HepG2 (cell line): ENCODE measurements around the gene FSCN2. TPM values are rescaled to one million over a fixed set of nuclear protein-coding genes. Genes with fewer than 3 reads are reported as not detected.

Experiments used
- CHD2 ChIP-seq: IDR thresholded peaks from 2 replicates; pipeline ENCODE4 v1.6.1; 2011; ENCODE audit warnings: low read depth, low read length, improper control_type of control experiment
- CTCF ChIP-seq: sonication (generic); formaldehyde crosslinking; IDR thresholded peaks from 2 replicates; pipeline ENCODE4 v1.5.0; 2020; ENCODE audit warnings: mild to moderate bottlenecking, missing genetic modification reagents, moderate library complexity
- NFE2L1 ChIP-seq: sonication (generic); formaldehyde crosslinking; IDR thresholded peaks from 2 replicates; pipeline ENCODE4 v1.4.0; 2020; ENCODE audit warnings: missing genetic modification reagents, mild to moderate bottlenecking, borderline replicate concordance
- PREB ChIP-seq: sonication (generic); formaldehyde crosslinking; IDR thresholded peaks from 2 replicates; pipeline ENCODE4 v1.4.0; 2020; ENCODE audit warnings: missing genetic modification reagents
- SMARCE1 ChIP-seq: fragments of 450-650 bp; IDR thresholded peaks from 2 replicates; pipeline ENCODE4 v1.6.1; 2017; ENCODE audit warnings: borderline replicate concordance
- ZFP36L2 ChIP-seq: sonication (generic); formaldehyde crosslinking; IDR thresholded peaks from 2 replicates; pipeline ENCODE4 v1.4.0; 2020; ENCODE audit warnings: missing genetic modification reagents
- ZFX ChIP-seq: sonication (generic); formaldehyde crosslinking; IDR thresholded peaks from 2 replicates; pipeline ENCODE4 v1.4.0; 2020; ENCODE audit warnings: mild to moderate bottlenecking, low read depth, missing genetic modification reagents, moderate library complexity
- ZNF160 ChIP-seq: sonication (generic); formaldehyde crosslinking; IDR thresholded peaks from 2 replicates; pipeline ENCODE4 v1.8.0; 2022; ENCODE audit warnings: mild to moderate bottlenecking, inconsistent platforms, missing genetic modification reagents
- ZNF282 ChIP-seq: fragments of 450-650 bp; IDR thresholded peaks from 2 replicates; pipeline ENCODE4 v1.6.1; 2018; ENCODE audit not compliant: partially characterized antibody
- ZNF543 ChIP-seq: sonication (generic); formaldehyde crosslinking; IDR thresholded peaks from 2 replicates; pipeline ENCODE4 v1.4.0; 2020; ENCODE audit warnings: mild to moderate bottlenecking, missing genetic modification reagents
- ZNF766 ChIP-seq: sonication (generic); formaldehyde crosslinking; IDR thresholded peaks from 2 replicates; pipeline ENCODE4 v1.5.0; 2020; ENCODE audit warnings: missing genetic modification reagents, borderline replicate concordance
- ZNF878 ChIP-seq: sonication (generic); formaldehyde crosslinking; IDR thresholded peaks from 2 replicates; pipeline ENCODE4 v1.8.1; 2023; ENCODE audit warnings: mild to moderate bottlenecking, missing genetic modification reagents, moderate library complexity
- ZSCAN9 ChIP-seq: IDR thresholded peaks from 2 replicates; pipeline ENCODE4 v1.6.1; 2016; ENCODE audit warnings: borderline replicate concordance
- polyA plus RNA-seq, 8 experiments: library from polyadenylated mRNA; depleted of rRNA in 3 of 8; stranded (reverse) in 7 of 8; unstranded in 1 of 8; fragments of >200 nt; fragmentation: Illumina TruSeq in 4 of 8; extraction: Trizol in 4 of 8; gene quantifications; 2 replicates each; pipeline versions ENCODE4 v1.2.1 to v1.2.3, GENCODE V29; 2011 to 2016; ENCODE audit warnings: low read depth in 4 of 8, missing spikeins in 1 of 8, mixed read lengths in 1 of 8; ENCODE audit not compliant: insufficient read depth in 1 of 8
- total RNA-seq, 5 experiments: library from RNA; depleted of rRNA; stranded (reverse); fragments of >200 nt; fragmentation: Illumina TruSeq; extraction: Trizol; gene quantifications; 2 replicates each; pipeline ENCODE4 v1.2.3, GENCODE V29; 2016; ENCODE audit warnings: low read depth in 1 of 5
- TF ChIP-seq, protein P1 (sequence below): IDR thresholded peaks from 2 replicates; pipeline ENCODE4 v1.6.1; 2016; ENCODE audit warnings: control low read depth
- TF ChIP-seq, protein P2 (sequence below): sonication (generic); formaldehyde crosslinking; conservative IDR thresholded peaks from 2 replicates; pipeline ENCODE4 v1.8.0; 2022; ENCODE audit warnings: missing genetic modification reagents
- TF ChIP-seq, protein P3 (sequence below): sonication (generic); formaldehyde crosslinking; IDR thresholded peaks from 2 replicates; pipeline ENCODE4 v1.8.0; 2022; ENCODE audit warnings: low read depth, missing genetic modification reagents
- TF ChIP-seq, protein P4 (sequence below): sonication (generic); formaldehyde crosslinking; IDR thresholded peaks from 2 replicates; pipeline ENCODE4 v1.4.0; 2020; ENCODE audit warnings: low read depth, mild to moderate bottlenecking, missing genetic modification reagents
- TF ChIP-seq, protein P5 (sequence below): IDR thresholded peaks from 2 replicates; pipeline ENCODE4 v1.6.1; 2016; ENCODE audit warnings: missing biosample characterization, missing genetic modification reagents, low read depth

The FSCN2 gene
- total and polyA plus RNA-seq, 2 of the 13 experiments (the other 11 are each of a cell fraction or from before 2014, with no cell fraction given), result 0.09 TPM; not detected in 1

- TF ChIP-seq PREB (CRISPR knock-in tag), result no peak; the same call in 1 of the 2 replicates
- peak; percentile 76 for TF ChIP-seq ZFX (CRISPR knock-in tag)
- TF ChIP-seq NFE2L1 (CRISPR knock-in tag), result no peak
- TF ChIP-seq ZNF160, result peak; percentile 65; the same call in 1 of the 2 replicates
- TF ChIP-seq ZNF878 (CRISPR knock-in tag), result 0 out of 2 replicates have a peak, but pooled peaks have one; percentile 45
- TF ChIP-seq, protein P1, sequence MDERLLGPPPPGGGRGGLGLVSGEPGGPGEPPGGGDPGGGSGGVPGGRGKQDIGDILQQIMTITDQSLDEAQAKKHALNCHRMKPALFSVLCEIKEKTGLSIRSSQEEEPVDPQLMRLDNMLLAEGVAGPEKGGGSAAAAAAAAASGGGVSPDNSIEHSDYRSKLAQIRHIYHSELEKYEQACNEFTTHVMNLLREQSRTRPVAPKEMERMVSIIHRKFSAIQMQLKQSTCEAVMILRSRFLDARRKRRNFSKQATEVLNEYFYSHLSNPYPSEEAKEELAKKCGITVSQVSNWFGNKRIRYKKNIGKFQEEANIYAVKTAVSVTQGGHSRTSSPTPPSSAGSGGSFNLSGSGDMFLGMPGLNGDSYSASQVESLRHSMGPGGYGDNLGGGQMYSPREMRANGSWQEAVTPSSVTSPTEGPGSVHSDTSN (CRISPR knock-in tag), result no peak
- TF ChIP-seq, protein P2, sequence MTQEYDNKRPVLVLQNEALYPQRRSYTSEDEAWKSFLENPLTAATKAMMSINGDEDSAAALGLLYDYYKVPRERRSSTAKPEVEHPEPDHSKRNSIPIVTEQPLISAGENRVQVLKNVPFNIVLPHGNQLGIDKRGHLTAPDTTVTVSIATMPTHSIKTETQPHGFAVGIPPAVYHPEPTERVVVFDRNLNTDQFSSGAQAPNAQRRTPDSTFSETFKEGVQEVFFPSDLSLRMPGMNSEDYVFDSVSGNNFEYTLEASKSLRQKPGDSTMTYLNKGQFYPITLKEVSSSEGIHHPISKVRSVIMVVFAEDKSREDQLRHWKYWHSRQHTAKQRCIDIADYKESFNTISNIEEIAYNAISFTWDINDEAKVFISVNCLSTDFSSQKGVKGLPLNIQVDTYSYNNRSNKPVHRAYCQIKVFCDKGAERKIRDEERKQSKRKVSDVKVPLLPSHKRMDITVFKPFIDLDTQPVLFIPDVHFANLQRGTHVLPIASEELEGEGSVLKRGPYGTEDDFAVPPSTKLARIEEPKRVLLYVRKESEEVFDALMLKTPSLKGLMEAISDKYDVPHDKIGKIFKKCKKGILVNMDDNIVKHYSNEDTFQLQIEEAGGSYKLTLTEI (CRISPR knock-in tag), result no peak
- TF ChIP-seq ZNF282, result no peak
- TF ChIP-seq, protein P3, sequence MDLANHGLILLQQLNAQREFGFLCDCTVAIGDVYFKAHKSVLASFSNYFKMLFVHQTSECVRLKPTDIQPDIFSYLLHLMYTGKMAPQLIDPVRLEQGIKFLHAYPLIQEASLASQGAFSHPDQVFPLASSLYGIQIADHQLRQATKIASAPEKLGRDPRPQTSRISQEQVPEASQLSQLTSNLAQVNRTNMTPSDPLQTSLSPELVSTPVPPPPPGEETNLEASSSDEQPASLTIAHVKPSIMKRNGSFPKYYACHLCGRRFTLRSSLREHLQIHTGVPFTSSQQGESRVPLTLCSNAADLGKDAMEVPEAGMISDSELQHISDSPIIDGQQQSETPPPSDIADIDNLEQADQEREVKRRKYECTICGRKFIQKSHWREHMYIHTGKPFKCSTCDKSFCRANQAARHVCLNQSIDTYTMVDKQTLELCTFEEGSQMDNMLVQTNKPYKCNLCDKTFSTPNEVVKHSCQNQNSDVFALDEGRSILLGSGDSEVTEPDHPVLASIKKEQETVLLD (CRISPR knock-in tag), result peak; percentile 59; the same call in 1 of the 2 replicates
- TF ChIP-seq CHD2, result no peak
- TF ChIP-seq ZNF766 (CRISPR knock-in tag), result peak; percentile 85; the same call in 1 of the 2 replicates
- TF ChIP-seq ZFP36L2 (CRISPR knock-in tag), result no peak
- TF ChIP-seq ZSCAN9 (CRISPR knock-in tag), result peak; percentile 22; the same call in 1 of the 2 replicates
- TF ChIP-seq, protein P4, sequence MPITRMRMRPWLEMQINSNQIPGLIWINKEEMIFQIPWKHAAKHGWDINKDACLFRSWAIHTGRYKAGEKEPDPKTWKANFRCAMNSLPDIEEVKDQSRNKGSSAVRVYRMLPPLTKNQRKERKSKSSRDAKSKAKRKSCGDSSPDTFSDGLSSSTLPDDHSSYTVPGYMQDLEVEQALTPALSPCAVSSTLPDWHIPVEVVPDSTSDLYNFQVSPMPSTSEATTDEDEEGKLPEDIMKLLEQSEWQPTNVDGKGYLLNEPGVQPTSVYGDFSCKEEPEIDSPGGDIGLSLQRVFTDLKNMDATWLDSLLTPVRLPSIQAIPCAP, result no peak; the same call in 1 of the 2 replicates
- TF ChIP-seq SMARCE1, result no peak
- TF ChIP-seq, protein P5, sequence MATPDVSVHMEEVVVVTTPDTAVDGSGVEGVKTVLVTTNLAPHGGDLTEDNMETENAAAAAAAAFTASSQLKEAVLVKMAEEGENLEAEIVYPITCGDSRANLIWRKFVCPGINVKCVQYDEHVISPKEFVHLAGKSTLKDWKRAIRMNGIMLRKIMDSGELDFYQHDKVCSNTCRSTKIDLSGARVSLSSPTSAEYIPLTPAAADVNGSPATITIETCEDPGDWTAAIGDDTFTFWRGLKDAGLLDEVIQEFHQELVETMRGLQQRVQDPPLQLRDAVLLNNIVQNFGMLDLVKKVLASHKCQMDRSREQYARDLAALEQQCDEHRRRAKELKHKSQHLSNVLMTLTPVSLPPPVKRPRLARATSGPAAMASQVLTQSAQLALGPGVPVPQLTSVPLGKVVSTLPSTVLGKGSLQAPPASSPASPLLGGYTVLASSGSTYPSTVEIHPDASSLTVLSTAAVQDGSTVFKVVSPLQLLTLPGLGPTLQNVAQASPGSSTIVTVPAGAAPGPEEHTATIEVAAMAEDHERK (CRISPR knock-in tag), result no peak
- TF ChIP-seq CTCF (CRISPR knock-in tag), result no peak
- TF ChIP-seq ZNF543, result no peak; the same call in 1 of the 2 replicates
Observed at GRCh38 chr17:81552244-81553017, 24.3 kb downstream of the FSCN2 start, which contains the start of gene FAAP100 (continued).
